Measurements from ENCODE around the gene POC1B. TPM values are rescaled to one million over a fixed set of nuclear protein-coding genes. Genes with fewer than 3 reads are reported as not detected.

The POC1B gene
- total and polyA plus RNA-seq, 5 donors from 2014 or later: 22.1 to 38.0 (median 33.0) TPM

DNA sequence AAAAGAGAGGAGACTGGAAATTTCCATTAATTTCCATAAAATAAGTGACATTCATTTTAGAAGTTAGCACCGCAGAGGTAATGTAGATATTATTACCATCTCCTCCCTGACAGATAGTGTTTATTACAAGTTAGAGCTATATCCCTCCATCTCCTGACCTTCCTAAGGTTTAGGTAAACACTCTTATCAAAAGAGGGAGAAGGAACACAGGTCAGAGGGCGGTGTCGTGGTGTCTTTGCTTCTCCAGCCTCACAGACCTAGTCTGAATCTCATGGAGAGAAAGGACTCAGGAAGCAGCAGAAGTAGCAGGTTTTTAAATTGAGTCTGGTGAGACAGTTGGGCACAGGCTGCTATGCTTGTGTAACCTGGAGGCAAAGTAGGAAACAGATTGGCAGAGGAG, 11.5 kb upstream of the POC1B start:
- no peaks in the 10 kb centered on the region for H3K4me1 ChIP-seq (ENCODE audit: control insufficient read depth, insufficient read depth, low read length, poor library complexity, severe bottlenecking)
- no peaks in the 10 kb centered on the region for H3K36me3 Mint-ChIP-seq
- DNase-seq: no peak
- H3K4me3 Mint-ChIP-seq: no peak overlapping the region
- H3K27ac ChIP-seq (ENCODE audit: insufficient read depth, low read length, poor library complexity, severe bottlenecking): no peak overlapping the region
- H3K4me1 Mint-ChIP-seq: peaks cover 0 to 5% (median 0%) of the 10 kb centered on the region in 4 donors
- ATAC-seq (ENCODE audit: low read depth in 2 of 2): no peak
- H3K27ac Mint-ChIP-seq: peak overlapping the region in 1 of 3 donors; percentile 42
- H3K27me3 Mint-ChIP-seq: no peaks in the 10 kb centered on the region
- H3K9me3 ChIP-seq (ENCODE audit: control insufficient read depth in 2 of 2, low read length in 2 of 2): no peaks in the 10 kb centered on the region
- H3K4me3 ChIP-seq (ENCODE audit: low read depth, low read length): no peak overlapping the region
- no peaks in the 10 kb centered on the region for H3K27me3 ChIP-seq (ENCODE audit: control insufficient read depth, insufficient read depth, low read length)
- no peaks in the 10 kb centered on the region for H3K36me3 ChIP-seq (ENCODE audit: control insufficient read depth, insufficient read depth, low read length)
- no peaks in the 10 kb centered on the region for H3K9me3 Mint-ChIP-seq

DNA sequence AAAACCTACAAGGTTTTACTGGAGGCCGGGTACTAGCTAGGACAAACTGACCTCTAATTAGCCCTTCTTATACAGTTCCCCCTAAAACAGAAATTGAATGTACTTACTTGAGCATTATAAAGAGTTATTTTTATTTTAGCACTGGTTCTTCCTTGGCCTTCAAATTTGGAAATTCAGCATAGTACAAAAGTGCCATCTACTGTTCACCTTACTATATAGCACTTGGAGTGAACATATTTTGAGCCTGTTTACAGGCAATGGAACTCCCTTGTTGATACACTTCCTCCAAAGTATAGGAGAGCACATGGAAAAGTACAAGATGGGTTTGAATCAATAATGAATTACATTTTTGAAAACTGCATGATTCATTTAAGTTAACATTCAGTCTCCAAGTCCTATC, 3.9 kb upstream of the POC1B start:
- peak overlapping the region in 1 of 3 donors; percentile 81 for H3K27ac Mint-ChIP-seq
- H3K4me1 Mint-ChIP-seq: peaks cover 11 to 27% (median 19%) of the 10 kb centered on the region in 4 donors
- Histone ChIP-seq H3K27me3 (ENCODE audit: control insufficient read depth, insufficient read depth, low read length) (no peaks in the 10 kb centered on the region), H3K4me1 (ENCODE audit: control insufficient read depth, insufficient read depth, low read length, poor library complexity, severe bottlenecking) (no peaks in the 10 kb centered on the region), H3K9me3 (ENCODE audit: control insufficient read depth in 2 of 2, low read length in 2 of 2) (no peaks in the 10 kb centered on the region), H3K36me3 (ENCODE audit: control insufficient read depth, insufficient read depth, low read length) (no peaks in the 10 kb centered on the region), H3K27ac (ENCODE audit: insufficient read depth, low read length, poor library complexity, severe bottlenecking) (no peak overlapping the region), H3K4me3 (ENCODE audit: low read depth, low read length) (no peak overlapping the region)
- H3K4me3 Mint-ChIP-seq: peak overlapping the region in 2 of 4 donors; percentile 45 to 59
- H3K36me3 Mint-ChIP-seq: peaks cover 3% of the 10 kb centered on the region
- no peaks in the 10 kb centered on the region for H3K9me3 Mint-ChIP-seq
- ATAC-seq (ENCODE audit: low read depth in 2 of 2) (peak; percentile 48 to 52), DNase-seq (peak in 2 of 3 donors; percentile 60 to 71)
- no peaks in the 10 kb centered on the region for H3K27me3 Mint-ChIP-seq

DNA sequence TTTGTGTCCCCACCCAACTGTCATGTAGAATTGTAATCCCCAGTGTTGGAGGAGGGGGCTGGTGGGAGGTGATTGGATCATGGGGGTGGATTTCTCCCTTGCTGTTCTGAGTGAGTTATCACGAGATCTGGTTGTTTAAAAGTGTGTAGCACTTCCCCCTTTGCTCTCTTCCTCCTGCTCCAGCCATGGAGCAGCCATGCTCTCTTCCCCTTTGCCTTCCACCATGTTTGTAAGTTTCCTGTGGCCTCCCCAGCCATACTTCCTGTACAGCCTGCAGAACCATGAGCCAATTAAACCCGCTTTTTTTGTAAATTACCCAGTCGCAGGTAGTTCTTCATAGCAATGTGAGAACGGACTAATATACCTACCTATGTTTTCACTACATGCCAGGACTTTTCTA, 2.6 kb upstream of the POC1B start:
- Histone ChIP-seq H3K4me1 (ENCODE audit: control insufficient read depth, insufficient read depth, low read length, poor library complexity, severe bottlenecking) (peaks cover 7% of the 10 kb centered on the region), H3K36me3 (ENCODE audit: control insufficient read depth, insufficient read depth, low read length) (peaks cover 2% of the 10 kb centered on the region), H3K27ac (ENCODE audit: insufficient read depth, low read length, poor library complexity, severe bottlenecking) (no peak overlapping the region), H3K27me3 (ENCODE audit: control insufficient read depth, insufficient read depth, low read length) (no peaks in the 10 kb centered on the region), H3K9me3 (ENCODE audit: control insufficient read depth in 2 of 2, low read length in 2 of 2) (no peaks in the 10 kb centered on the region), H3K4me3 (ENCODE audit: low read depth, low read length) (no peak overlapping the region)
- Mint-ChIP-seq H3K9me3 (no peaks in the 10 kb centered on the region), H3K27me3 (no peaks in the 10 kb centered on the region), H3K27ac (peak overlapping the region in 2 of 3 donors; percentile 2 to 52), H3K4me3 (no peak overlapping the region), H3K4me1 (peaks cover 15 to 40% (median 26%) of the 10 kb centered on the region in 4 donors), H3K36me3 (peaks cover 9% of the 10 kb centered on the region)
- no peak for DNase-seq
- no peak for ATAC-seq (ENCODE audit: low read depth in 2 of 2)

DNA sequence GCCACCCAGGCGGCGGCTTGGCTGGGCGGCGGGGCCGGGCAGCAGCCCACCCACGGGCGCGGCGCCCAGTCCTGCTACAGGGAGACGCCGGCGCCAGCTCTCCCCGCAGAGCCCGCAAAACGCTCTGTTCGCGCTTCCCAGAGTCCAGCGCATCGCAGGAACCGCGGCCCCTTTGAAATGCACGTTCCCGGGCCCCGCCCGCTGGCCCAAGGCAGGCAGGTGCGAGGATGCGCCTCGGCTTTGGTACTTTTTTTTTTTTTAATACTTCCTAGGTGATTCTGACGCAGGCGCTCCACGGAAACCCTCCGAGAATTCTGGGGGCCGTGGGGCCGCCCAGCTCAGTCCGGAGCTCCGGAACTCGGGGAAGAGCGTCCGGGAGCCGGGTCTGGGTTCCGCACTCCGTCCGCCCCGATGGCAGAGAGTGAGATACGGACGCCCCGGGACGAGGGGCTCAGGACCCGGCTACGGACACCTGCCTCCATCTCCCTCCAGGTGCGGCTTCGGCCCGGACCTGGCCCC, 483 bp downstream of the POC1B start:
- H3K36me3 Mint-ChIP-seq: peaks cover 19% of the 10 kb centered on the region
- Histone ChIP-seq H3K9me3 (ENCODE audit: control insufficient read depth in 2 of 2, low read length in 2 of 2) (no peaks in the 10 kb centered on the region), H3K4me3 (ENCODE audit: low read depth, low read length) (peak overlapping the region; percentile 95), H3K4me1 (ENCODE audit: control insufficient read depth, insufficient read depth, low read length, poor library complexity, severe bottlenecking) (peaks cover 33% of the 10 kb centered on the region), H3K27me3 (ENCODE audit: control insufficient read depth, insufficient read depth, low read length) (no peaks in the 10 kb centered on the region), H3K27ac (ENCODE audit: insufficient read depth, low read length, poor library complexity, severe bottlenecking) (peak overlapping the region; percentile 78), H3K36me3 (ENCODE audit: control insufficient read depth, insufficient read depth, low read length) (peaks cover 9% of the 10 kb centered on the region)
- H3K27me3 Mint-ChIP-seq: no peaks in the 10 kb centered on the region
- peak overlapping the region; percentile 89 to 97 (median 96) for H3K4me3 Mint-ChIP-seq
- DNase-seq (peak; percentile 29 to 61 (median 48)), ATAC-seq (ENCODE audit: low read depth in 2 of 2) (peak; percentile 4 to 5)
- H3K4me1 Mint-ChIP-seq: peaks cover 25 to 69% (median 46%) of the 10 kb centered on the region in 4 donors
- H3K9me3 Mint-ChIP-seq: no peaks in the 10 kb centered on the region
- peak overlapping the region; percentile 43 to 80 (median 73) for H3K27ac Mint-ChIP-seq

DNA sequence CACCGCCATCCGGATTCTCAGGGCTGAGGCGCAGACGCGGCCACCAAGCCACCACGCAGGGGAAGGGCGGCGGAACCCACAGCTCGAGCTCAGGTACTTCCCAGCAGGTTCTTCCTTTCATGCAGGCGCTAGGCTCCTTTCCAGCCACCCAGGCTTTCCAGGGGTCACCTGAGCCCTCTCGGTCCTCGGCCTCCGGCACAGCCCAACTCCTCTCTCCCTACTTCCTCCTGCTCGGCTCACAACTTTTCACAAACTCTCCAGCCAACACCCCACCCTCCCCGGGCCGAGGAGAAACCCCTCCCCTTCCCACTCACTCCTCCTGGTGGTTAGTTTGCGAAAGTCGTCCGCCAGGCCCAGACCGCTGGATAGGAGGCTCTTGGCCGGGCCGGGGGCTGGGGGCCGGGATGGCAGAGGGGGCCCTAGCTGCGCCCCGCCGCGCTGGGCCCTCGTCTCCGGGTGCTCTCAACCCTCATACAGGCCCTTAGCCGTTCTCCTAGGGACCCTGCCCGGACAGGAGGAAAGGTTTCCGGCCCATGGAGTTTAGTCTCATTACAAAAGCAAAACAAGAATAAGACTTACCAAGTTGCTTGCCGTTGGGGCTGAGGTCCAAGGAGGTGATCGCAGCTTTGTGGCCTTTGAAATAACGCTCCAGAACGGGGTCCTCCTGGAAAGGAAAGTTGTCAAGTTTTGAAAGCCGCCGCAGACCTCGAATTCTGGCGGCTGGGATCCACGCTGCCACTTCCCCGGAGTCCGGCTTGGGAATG, 1.1 kb downstream of the POC1B start, which contains the start of gene GALNT4:
Gene GALNT4, minus strand, starts transcription at position 256 of the 764 bp plus-strand sequence. Its CDS starts 247 bp downstream, at position 9.
- ATAC-seq (ENCODE audit: low read depth in 2 of 2) (peak; percentile 70 to 75), DNase-seq (peak; percentile 66 to 87 (median 78))
- peaks cover 9% of the 10 kb centered on the region for H3K36me3 ChIP-seq (ENCODE audit: control insufficient read depth, insufficient read depth, low read length)
- peaks cover 33% of the 10 kb centered on the region for H3K4me1 ChIP-seq (ENCODE audit: control insufficient read depth, insufficient read depth, low read length, poor library complexity, severe bottlenecking)
- H3K9me3 Mint-ChIP-seq: no peaks in the 10 kb centered on the region
- H3K27ac Mint-ChIP-seq: peak within 1 kb of the TSS; percentile 73 to 92 (median 90)
- H3K36me3 Mint-ChIP-seq: peaks cover 19% of the 10 kb centered on the region
- peak within 1 kb of the TSS; percentile 95 for H3K4me3 ChIP-seq (ENCODE audit: low read depth, low read length)
- H3K4me1 Mint-ChIP-seq: peaks cover 22 to 71% (median 44%) of the 10 kb centered on the region in 4 donors
- H3K27ac ChIP-seq (ENCODE audit: insufficient read depth, low read length, poor library complexity, severe bottlenecking): peak within 1 kb of the TSS; percentile 78
- H3K27me3 Mint-ChIP-seq: no peaks in the 10 kb centered on the region
- peak within 1 kb of the TSS; percentile 89 to 97 (median 96) for H3K4me3 Mint-ChIP-seq
- H3K27me3 ChIP-seq (ENCODE audit: control insufficient read depth, insufficient read depth, low read length): no peaks in the 10 kb centered on the region
- H3K9me3 ChIP-seq (ENCODE audit: control insufficient read depth in 2 of 2, low read length in 2 of 2): no peaks in the 10 kb centered on the region

DNA sequence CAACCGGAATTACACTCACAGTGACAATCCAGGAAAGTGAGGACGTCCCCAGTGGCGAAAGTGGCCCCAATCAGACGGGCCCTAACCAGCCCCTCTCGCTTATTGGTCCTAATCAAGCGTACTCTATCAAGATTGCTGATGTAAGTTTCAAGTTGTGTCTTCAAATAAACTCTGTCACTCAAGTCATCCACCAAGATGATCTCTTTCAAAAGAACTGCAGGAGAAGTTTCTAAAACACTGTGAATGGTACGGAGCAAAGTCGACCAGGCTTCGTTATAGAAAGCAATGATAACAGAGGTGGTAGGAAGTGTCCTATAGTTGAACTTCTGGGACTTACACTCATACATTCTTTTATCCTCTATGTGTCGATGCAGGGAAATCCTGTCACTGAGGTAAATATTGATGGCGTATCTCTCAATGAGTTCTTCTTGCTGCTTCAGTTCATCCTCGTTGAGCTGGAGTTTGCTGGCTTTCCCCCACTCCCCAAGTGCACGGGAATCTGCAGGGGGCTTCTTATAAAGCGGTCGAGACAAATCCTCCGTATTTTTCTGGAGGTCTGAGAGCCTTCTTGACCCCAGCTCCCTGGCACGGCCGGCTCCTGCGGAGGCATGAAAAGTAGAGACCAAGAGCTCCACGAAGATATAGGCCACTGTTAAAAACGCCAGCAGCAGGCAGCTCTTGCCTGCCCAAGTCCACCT, 1.9 kb downstream of the POC1B start:
- no peaks in the 10 kb centered on the region for H3K9me3 ChIP-seq (ENCODE audit: control insufficient read depth in 2 of 2, low read length in 2 of 2)
- H3K4me3 ChIP-seq (ENCODE audit: low read depth, low read length): peak overlapping the region; percentile 88
- DNase-seq: peak in 1 of 3 donors; percentile 8
- peaks cover 9% of the 10 kb centered on the region for H3K36me3 ChIP-seq (ENCODE audit: control insufficient read depth, insufficient read depth, low read length)
- Mint-ChIP-seq H3K27ac (peak overlapping the region; percentile 73 to 92 (median 80)), H3K36me3 (peaks cover 19% of the 10 kb centered on the region), H3K27me3 (no peaks in the 10 kb centered on the region), H3K4me3 (peak overlapping the region; percentile 89 to 97 (median 96)), H3K9me3 (no peaks in the 10 kb centered on the region), H3K4me1 (peaks cover 18 to 71% (median 43%) of the 10 kb centered on the region in 4 donors)
- no peaks in the 10 kb centered on the region for H3K27me3 ChIP-seq (ENCODE audit: control insufficient read depth, insufficient read depth, low read length)
- peak overlapping the region; percentile 78 for H3K27ac ChIP-seq (ENCODE audit: insufficient read depth, low read length, poor library complexity, severe bottlenecking)
- H3K4me1 ChIP-seq (ENCODE audit: control insufficient read depth, insufficient read depth, low read length, poor library complexity, severe bottlenecking): peaks cover 33% of the 10 kb centered on the region
- no peak for ATAC-seq (ENCODE audit: low read depth in 2 of 2)

DNA sequence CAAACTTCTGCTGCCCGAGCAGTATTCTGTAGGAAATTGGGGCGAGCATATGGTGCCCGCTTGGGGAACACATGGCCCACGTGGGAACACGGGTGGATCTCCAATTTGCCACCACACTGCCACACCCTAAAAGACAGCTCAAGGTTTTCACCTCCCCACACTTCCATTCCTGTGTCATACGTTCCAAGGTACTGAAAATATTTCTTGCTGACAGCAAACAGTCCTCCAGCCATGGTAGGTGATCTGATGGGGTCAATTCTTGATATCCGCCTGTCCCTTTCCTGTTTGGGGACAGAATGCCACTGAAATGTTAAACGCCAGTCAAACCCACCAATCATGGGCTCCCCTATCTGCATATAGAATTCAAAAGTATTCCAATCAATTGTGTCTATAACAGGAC, 2.5 kb downstream of the POC1B start:
- Mint-ChIP-seq H3K4me1 (peaks cover 18 to 75% (median 47%) of the 10 kb centered on the region in 4 donors), H3K4me3 (peak overlapping the region; percentile 89 to 97 (median 96)), H3K27ac (peak overlapping the region; percentile 38 to 92 (median 73)), H3K36me3 (peaks cover 19% of the 10 kb centered on the region), H3K27me3 (no peaks in the 10 kb centered on the region), H3K9me3 (no peaks in the 10 kb centered on the region)
- Histone ChIP-seq H3K4me3 (ENCODE audit: low read depth, low read length) (peak overlapping the region; percentile 88), H3K27me3 (ENCODE audit: control insufficient read depth, insufficient read depth, low read length) (no peaks in the 10 kb centered on the region), H3K9me3 (ENCODE audit: control insufficient read depth in 2 of 2, low read length in 2 of 2) (no peaks in the 10 kb centered on the region), H3K36me3 (ENCODE audit: control insufficient read depth, insufficient read depth, low read length) (peaks cover 9% of the 10 kb centered on the region), H3K27ac (ENCODE audit: insufficient read depth, low read length, poor library complexity, severe bottlenecking) (no peak overlapping the region), H3K4me1 (ENCODE audit: control insufficient read depth, insufficient read depth, low read length, poor library complexity, severe bottlenecking) (peaks cover 33% of the 10 kb centered on the region)
- ATAC-seq (ENCODE audit: low read depth in 2 of 2) (no peak), DNase-seq (no peak)

Measured in CD4-positive, CD25-positive, alpha-beta regulatory T cell (primary cell).